Astrocyte (in vitro differentiated cells and primary cell): ENCODE results near the gene ANTXR1. TPM values are rescaled to one million over a fixed set of nuclear protein-coding genes. Genes with fewer than 3 reads are reported as not detected.

Source experiments
- DNase-seq: peaks from one replicate; pipeline ENCODE4 v3.0.0-alpha.2; 2010; ENCODE audit warnings: low read depth
- FAIRE-seq: peaks from 2 replicates; lab custom pipeline; 2011; peaks lifted over from hg19 to GRCh38; lab: Jason Lieb, UNC
- H2AFZ ChIP-seq: 2 replicates; pipeline ENCODE4 v1.6.0; 2012; ENCODE audit warnings: low read depth, low read length, inconsistent platforms
- H3K27ac ChIP-seq: 2 replicates; pipeline ENCODE4 v1.5.1; 2011; ENCODE audit warnings: low read depth, low read length, inconsistent platforms
- H3K27me3 ChIP-seq: 2 replicates; pipeline ENCODE4 v1.6.0; 2011; ENCODE audit warnings: low read length, inconsistent platforms; ENCODE audit not compliant: insufficient read depth
- H3K36me3 ChIP-seq: 2 replicates; pipeline ENCODE4 v1.5.1; 2011; ENCODE audit warnings: low read length, inconsistent platforms; ENCODE audit not compliant: insufficient read depth
- H3K4me1 ChIP-seq: 2 replicates; pipeline ENCODE4 v1.5.1; 2011; ENCODE audit warnings: low read length, inconsistent platforms; ENCODE audit not compliant: insufficient read depth
- H3K4me2 ChIP-seq: 2 replicates; pipeline ENCODE4 v1.6.0; 2012; ENCODE audit warnings: low read length, inconsistent platforms
- H3K4me3 ChIP-seq: 2 replicates; pipeline ENCODE4 v1.5.1; 2011; ENCODE audit warnings: low read depth, mild to moderate bottlenecking, low read length, inconsistent platforms; ENCODE audit not compliant: insufficient read depth
- H3K79me2 ChIP-seq: 2 replicates; pipeline ENCODE4 v1.6.0; 2012; ENCODE audit warnings: mild to moderate bottlenecking, low read length, inconsistent platforms; ENCODE audit not compliant: insufficient read depth
- H3K9ac ChIP-seq: 2 replicates; pipeline ENCODE4 v1.6.0; 2012; ENCODE audit warnings: mild to moderate bottlenecking, low read length, inconsistent platforms
- H3K9me3 ChIP-seq: 2 replicates; pipeline ENCODE4 v1.5.1; 2012; ENCODE audit warnings: low read depth, mild to moderate bottlenecking, low read length, inconsistent platforms; ENCODE audit not compliant: insufficient read depth
- H4K20me1 ChIP-seq: 2 replicates; pipeline ENCODE4 v1.6.0; 2012; ENCODE audit warnings: low read length, inconsistent platforms; ENCODE audit not compliant: insufficient read depth
- H3K27ac Mint-ChIP-seq: one replicate; pipeline ENCODE4 v1.8.0; 2021; ENCODE audit warnings: mild to moderate bottlenecking, mixed read lengths; ENCODE audit not compliant: unreplicated experiment
- H3K27me3 Mint-ChIP-seq: one replicate; pipeline ENCODE4 v1.8.0; 2021; ENCODE audit warnings: low read depth, mixed read lengths; ENCODE audit not compliant: unreplicated experiment
- H3K36me3 Mint-ChIP-seq: one replicate; pipeline ENCODE4 v1.8.0; 2021; ENCODE audit warnings: low read depth, mixed read lengths; ENCODE audit not compliant: unreplicated experiment
- H3K4me1 Mint-ChIP-seq: one replicate; pipeline ENCODE4 v1.8.0; 2021; ENCODE audit warnings: low read depth, mixed read lengths; ENCODE audit not compliant: unreplicated experiment
- H3K4me3 Mint-ChIP-seq: one replicate; pipeline ENCODE4 v1.8.0; 2021; ENCODE audit warnings: mild to moderate bottlenecking, moderate library complexity, mixed read lengths; ENCODE audit not compliant: unreplicated experiment
- H3K9me3 Mint-ChIP-seq: one replicate; pipeline ENCODE4 v1.8.0; 2021; ENCODE audit warnings: mild to moderate bottlenecking, mixed read lengths; ENCODE audit not compliant: unreplicated experiment
- EZH2 ChIP-seq: IDR thresholded peaks from 2 replicates; pipeline ENCODE4 v1.6.1; 2012; ENCODE audit warnings: mild to moderate bottlenecking, low read length, inconsistent platforms; ENCODE audit not compliant: insufficient read depth
- total RNA-seq: library from RNA; stranded (reverse); gene quantifications from 2 replicates; pipeline ENCODE4 v1.2.1, GENCODE V29; 2021
- TF ChIP-seq, protein P1 (sequence below): IDR thresholded peaks from 2 replicates; pipeline ENCODE4 v1.5.1; 2011; ENCODE audit warnings: low read depth, mild to moderate bottlenecking, inconsistent platforms, low read length, moderate library complexity; ENCODE audit not compliant: insufficient read depth

Gene ANTXR1
- total RNA-seq, 1 donor from 2014 or later, result 67.8 TPM

DNA sequence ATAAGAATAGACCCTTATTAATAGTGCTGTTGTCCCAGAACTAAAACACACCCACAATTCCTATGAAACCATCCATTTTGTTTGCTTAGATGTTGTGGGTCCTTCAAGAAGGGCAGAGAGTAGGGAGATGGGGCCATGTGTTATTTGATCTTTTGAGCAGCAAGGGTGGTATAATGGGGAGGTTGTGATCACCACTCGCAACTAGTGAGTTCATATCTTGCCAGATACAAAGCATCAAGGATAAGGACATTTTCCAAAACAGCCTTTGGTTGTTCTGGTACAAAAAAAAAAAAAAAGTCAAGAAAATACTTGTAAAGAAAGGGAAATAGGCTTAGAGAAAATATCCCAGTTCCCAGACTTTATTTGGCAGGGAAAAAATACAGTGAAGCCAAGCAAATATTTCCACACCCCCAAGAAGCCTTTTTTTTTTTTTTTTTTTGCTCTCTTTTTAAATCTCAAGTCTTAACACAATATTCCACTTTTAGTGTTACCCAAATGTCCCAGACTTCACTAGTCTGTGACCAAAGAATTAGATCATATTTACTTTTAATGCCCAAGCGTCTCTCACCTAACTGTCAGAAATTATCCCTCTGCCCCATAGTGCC lies 54.1 kb downstream of the ANTXR1 start:
- no peaks in the 10 kb centered on the region for H3K79me2 ChIP-seq

DNA sequence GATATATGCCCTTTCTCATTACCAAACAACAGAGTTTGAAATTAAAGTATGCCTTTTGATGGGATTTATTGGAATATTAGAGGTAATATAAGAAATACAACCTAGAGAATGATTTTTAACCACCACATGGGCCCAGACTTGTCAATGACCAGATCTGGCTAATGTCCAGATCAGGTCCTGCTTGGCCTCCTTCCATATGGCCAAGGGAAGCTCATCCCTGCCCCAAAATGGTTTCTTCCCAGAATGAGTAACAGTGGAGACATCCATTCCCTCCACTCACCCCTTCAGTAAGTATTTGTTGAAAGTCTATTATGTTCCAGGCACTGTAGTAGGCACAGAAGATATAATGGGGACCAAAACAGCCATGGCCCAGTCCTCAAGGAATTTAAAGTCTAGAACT lies 54.9 kb downstream of the ANTXR1 start:
- no peak for DNase-seq
- Histone ChIP-seq H4K20me1 (peaks cover 5% of the 10 kb centered on the region), H3K4me3 (no peak overlapping the region), H3K4me1 (no peaks in the 10 kb centered on the region), H3K27me3 (no peaks in the 10 kb centered on the region), H3K4me2 (no peak overlapping the region), H3K9ac (no peak overlapping the region), H3K9me3 (no peaks in the 10 kb centered on the region), H3K79me2 (no peaks in the 10 kb centered on the region), H3K27ac (no peak overlapping the region), H2AFZ (no peak overlapping the region), H3K36me3 (peaks cover 5% of the 10 kb centered on the region)
- Mint-ChIP-seq H3K27ac (no peak overlapping the region), H3K9me3 (no peaks in the 10 kb centered on the region), H3K36me3 (peaks cover 7% of the 10 kb centered on the region), H3K4me1 (no peaks in the 10 kb centered on the region), H3K4me3 (no peak overlapping the region), H3K27me3 (no peaks in the 10 kb centered on the region)
- TF ChIP-seq, protein P1, sequence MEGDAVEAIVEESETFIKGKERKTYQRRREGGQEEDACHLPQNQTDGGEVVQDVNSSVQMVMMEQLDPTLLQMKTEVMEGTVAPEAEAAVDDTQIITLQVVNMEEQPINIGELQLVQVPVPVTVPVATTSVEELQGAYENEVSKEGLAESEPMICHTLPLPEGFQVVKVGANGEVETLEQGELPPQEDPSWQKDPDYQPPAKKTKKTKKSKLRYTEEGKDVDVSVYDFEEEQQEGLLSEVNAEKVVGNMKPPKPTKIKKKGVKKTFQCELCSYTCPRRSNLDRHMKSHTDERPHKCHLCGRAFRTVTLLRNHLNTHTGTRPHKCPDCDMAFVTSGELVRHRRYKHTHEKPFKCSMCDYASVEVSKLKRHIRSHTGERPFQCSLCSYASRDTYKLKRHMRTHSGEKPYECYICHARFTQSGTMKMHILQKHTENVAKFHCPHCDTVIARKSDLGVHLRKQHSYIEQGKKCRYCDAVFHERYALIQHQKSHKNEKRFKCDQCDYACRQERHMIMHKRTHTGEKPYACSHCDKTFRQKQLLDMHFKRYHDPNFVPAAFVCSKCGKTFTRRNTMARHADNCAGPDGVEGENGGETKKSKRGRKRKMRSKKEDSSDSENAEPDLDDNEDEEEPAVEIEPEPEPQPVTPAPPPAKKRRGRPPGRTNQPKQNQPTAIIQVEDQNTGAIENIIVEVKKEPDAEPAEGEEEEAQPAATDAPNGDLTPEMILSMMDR, result no peak
- TF ChIP-seq EZH2, result no peak
- no peak for FAIRE-seq

More for the DNA sequence above, 54.1 kb downstream of the ANTXR1 start:
- DNase-seq, result no peak
- TF ChIP-seq EZH2, result no peak
- TF ChIP-seq, protein P1, result no peak
- no peaks in the 10 kb centered on the region for H3K27me3 Mint-ChIP-seq
- Histone ChIP-seq H4K20me1 (peaks cover 5% of the 10 kb centered on the region), H3K36me3 (peaks cover 5% of the 10 kb centered on the region), H3K27me3 (no peaks in the 10 kb centered on the region), H3K4me2 (no peak overlapping the region), H2AFZ (no peak overlapping the region), H3K4me3 (no peak overlapping the region), H3K27ac (no peak overlapping the region), H3K9ac (no peak overlapping the region), H3K9me3 (no peaks in the 10 kb centered on the region), H3K4me1 (peaks cover 3% of the 10 kb centered on the region)
- no peak overlapping the region for H3K4me3 Mint-ChIP-seq
- H3K27ac Mint-ChIP-seq, result no peak overlapping the region
- no peaks in the 10 kb centered on the region for H3K9me3 Mint-ChIP-seq
- no peaks in the 10 kb centered on the region for H3K4me1 Mint-ChIP-seq
- FAIRE-seq, result no peak
- peaks cover 4% of the 10 kb centered on the region for H3K36me3 Mint-ChIP-seq

DNA sequence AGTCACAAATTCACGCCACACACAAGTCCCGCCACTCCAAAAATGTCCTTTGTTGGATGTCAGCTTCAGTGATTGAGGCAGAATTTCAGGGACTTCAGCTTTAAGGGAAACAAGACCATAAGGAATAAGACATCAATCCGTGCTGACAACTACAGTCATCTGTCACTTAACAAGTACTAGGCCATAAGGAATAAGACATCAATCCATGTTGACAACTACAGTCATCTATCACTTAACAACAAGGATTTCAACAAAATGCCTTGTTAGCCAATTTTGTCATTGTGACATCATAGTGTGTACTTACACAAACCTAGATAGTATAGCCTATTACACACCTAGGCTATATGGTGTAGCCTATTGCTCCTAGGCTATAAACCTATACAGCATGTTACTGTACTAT lies 58.0 kb downstream of the ANTXR1 start:
- Mint-ChIP-seq H3K27ac (no peak overlapping the region), H3K4me3 (no peak overlapping the region), H3K4me1 (peaks cover 6% of the 10 kb centered on the region), H3K27me3 (no peaks in the 10 kb centered on the region), H3K36me3 (peaks cover 8% of the 10 kb centered on the region), H3K9me3 (no peaks in the 10 kb centered on the region)
- FAIRE-seq (no peak), DNase-seq (no peak)
- Histone ChIP-seq H3K4me2 (no peak overlapping the region), H3K4me1 (peaks cover 6% of the 10 kb centered on the region), H3K36me3 (peaks cover 11% of the 10 kb centered on the region), H3K9ac (no peak overlapping the region), H3K9me3 (no peaks in the 10 kb centered on the region), H2AFZ (no peak overlapping the region), H3K4me3 (no peak overlapping the region), H3K79me2 (no peaks in the 10 kb centered on the region), H3K27ac (no peak overlapping the region), H4K20me1 (peaks cover 5% of the 10 kb centered on the region), H3K27me3 (no peaks in the 10 kb centered on the region)
- TF ChIP-seq, protein P1, result no peak
- no peak for TF ChIP-seq EZH2
